ENCODE measurements around the gene RTKN2.

DNA sequence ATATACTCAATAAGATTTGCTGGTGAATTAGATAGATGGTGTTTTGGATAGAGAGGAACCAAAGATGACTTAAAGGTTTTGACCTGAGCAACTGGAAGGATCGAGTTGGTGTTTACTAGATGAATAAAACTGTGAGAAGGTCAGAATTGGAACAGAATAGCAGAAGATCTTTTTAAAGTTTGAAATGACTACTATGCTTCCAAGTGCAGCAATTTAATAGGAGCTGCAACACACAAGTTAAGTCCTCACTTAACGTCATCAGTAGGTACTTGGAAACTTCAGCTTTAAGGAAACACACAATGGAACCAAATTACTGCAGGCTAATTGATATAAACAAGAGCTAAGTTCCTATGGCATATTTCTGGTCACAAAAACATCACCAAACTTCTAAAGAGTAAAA lies 86.5 kb downstream of the RTKN2 start:
- TF ChIP-seq RARB (CRISPR knock-in tag; IDR thresholded peaks at IDR 0.05) = no peak
- no peak for TF ChIP-seq ZFP30 (CRISPR knock-in tag; IDR thresholded peaks at IDR 0.05)
- no peak for TF ChIP-seq ZC3H10 (CRISPR knock-in tag; IDR thresholded peaks at IDR 0.05)
- TF ChIP-seq, protein P1, sequence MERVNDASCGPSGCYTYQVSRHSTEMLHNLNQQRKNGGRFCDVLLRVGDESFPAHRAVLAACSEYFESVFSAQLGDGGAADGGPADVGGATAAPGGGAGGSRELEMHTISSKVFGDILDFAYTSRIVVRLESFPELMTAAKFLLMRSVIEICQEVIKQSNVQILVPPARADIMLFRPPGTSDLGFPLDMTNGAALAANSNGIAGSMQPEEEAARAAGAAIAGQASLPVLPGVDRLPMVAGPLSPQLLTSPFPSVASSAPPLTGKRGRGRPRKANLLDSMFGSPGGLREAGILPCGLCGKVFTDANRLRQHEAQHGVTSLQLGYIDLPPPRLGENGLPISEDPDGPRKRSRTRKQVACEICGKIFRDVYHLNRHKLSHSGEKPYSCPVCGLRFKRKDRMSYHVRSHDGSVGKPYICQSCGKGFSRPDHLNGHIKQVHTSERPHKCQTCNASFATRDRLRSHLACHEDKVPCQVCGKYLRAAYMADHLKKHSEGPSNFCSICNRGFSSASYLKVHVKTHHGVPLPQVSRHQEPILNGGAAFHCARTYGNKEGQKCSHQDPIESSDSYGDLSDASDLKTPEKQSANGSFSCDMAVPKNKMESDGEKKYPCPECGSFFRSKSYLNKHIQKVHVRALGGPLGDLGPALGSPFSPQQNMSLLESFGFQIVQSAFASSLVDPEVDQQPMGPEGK (CRISPR knock-in tag; IDR thresholded peaks at IDR 0.05; ENCODE audit: borderline replicate concordance) = no peak
- no peak for TF ChIP-seq PPARA (CRISPR knock-in tag; IDR thresholded peaks at IDR 0.05; ENCODE audit: borderline replicate concordance)
- no peak for TF ChIP-seq ZNF70 (CRISPR knock-in tag; IDR thresholded peaks at IDR 0.05)
- TF ChIP-seq TOX (CRISPR knock-in tag; IDR thresholded peaks at IDR 0.05; ENCODE audit: borderline replicate concordance) = no peak
